Testis (tissue), 2 donors: ENCODE data around the gene SKOR2.

ENCODE experiments used
- POLR2A ChIP-seq: fragments of 450-650 bp; IDR thresholded peaks from one replicate; pipeline ENCODE4 v1.6.1; 2017; ENCODE audit warnings: antibody characterized with exemption, mild to moderate bottlenecking, moderate library complexity
- TF ChIP-seq, protein P1 (sequence below), 3 experiments: fragments of 450-650 bp in 2 of 3; fragments of 200-600 bp in 1 of 3; sonication (generic) in 1 of 3; IDR thresholded peaks; one replicate each; pipeline ENCODE4 v1.5.1; 2016 to 2019; ENCODE audit warnings: antibody characterized with exemption in 3 of 3, mild to moderate bottlenecking in 2 of 3, moderate library complexity in 1 of 3

DNA sequence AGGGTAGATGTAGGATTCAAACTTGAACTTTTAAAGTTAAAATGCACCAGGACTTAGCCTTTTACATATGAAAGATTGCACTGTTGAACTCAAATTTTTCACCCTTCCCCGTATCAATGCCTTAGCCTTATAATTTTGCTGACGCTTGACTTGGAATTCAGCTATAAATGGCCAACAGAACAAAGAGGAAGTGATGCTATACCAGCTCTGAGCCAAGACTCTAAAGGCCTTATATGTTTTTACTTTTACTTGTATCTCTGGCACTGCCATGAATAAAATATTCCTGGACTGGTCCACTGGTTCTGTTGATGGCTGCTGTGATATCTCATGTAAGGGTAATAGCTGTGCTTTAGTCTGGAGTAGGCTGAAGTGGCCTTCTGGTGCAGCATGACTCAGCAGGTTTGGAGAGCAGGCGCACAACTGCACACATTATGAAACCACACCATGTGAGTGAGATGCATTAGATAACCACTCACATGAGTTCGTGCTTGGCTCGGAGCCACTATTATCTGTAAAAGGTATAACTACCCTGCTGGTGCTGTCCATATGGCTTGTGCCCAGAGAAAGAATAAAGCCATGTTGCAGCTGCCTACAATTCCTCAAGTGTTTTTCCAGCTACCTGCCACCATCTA, 66.9 kb downstream of the SKOR2 start:
- TF ChIP-seq, protein P1, sequence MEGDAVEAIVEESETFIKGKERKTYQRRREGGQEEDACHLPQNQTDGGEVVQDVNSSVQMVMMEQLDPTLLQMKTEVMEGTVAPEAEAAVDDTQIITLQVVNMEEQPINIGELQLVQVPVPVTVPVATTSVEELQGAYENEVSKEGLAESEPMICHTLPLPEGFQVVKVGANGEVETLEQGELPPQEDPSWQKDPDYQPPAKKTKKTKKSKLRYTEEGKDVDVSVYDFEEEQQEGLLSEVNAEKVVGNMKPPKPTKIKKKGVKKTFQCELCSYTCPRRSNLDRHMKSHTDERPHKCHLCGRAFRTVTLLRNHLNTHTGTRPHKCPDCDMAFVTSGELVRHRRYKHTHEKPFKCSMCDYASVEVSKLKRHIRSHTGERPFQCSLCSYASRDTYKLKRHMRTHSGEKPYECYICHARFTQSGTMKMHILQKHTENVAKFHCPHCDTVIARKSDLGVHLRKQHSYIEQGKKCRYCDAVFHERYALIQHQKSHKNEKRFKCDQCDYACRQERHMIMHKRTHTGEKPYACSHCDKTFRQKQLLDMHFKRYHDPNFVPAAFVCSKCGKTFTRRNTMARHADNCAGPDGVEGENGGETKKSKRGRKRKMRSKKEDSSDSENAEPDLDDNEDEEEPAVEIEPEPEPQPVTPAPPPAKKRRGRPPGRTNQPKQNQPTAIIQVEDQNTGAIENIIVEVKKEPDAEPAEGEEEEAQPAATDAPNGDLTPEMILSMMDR (IDR thresholded peaks at IDR 0.05): no peak
- no peak for TF ChIP-seq POLR2A
